Activated T-helper 2 cell treated with anti-CD3 and anti-CD28 coated beads, Interferon-gamma antibody, Interleukin-2, Interleukin-4, amounts not matched to agents 10 μg/mL and 5 μg/mL and 100 μg/mL, durations not matched to agents 14 hours and 24 hours and 36 hours (primary cell): ENCODE results near the gene TMEM161A. TPM values are rescaled to one million over a fixed set of nuclear protein-coding genes. Genes with fewer than 3 reads are reported as not detected.

Source experiments
- DNase-seq: peaks from one replicate; pipeline ENCODE4 v3.0.0; 2021; ENCODE audit warnings: low spot score
- H3K27ac Mint-ChIP-seq: one replicate; pipeline ENCODE4 v1.8.0; 2021; ENCODE audit warnings: mixed read lengths
- H3K27me3 Mint-ChIP-seq: one replicate; pipeline ENCODE4 v1.8.0; 2021; ENCODE audit warnings: low read depth, mixed read lengths
- H3K36me3 Mint-ChIP-seq: one replicate; pipeline ENCODE4 v1.8.0; 2021; ENCODE audit warnings: low read depth, mixed read lengths
- H3K4me1 Mint-ChIP-seq: one replicate; pipeline ENCODE4 v1.8.0; 2021; ENCODE audit warnings: low read depth, mixed read lengths
- H3K4me3 Mint-ChIP-seq: one replicate; pipeline ENCODE4 v1.8.0; 2021; ENCODE audit warnings: low read depth, mild to moderate bottlenecking, moderate library complexity, mixed read lengths
- H3K9me3 Mint-ChIP-seq: one replicate; pipeline ENCODE4 v1.8.0; 2021; ENCODE audit warnings: mixed read lengths
- intact Hi-C: fragments of 100-400 bp; cut with micrococcal nuclease; formaldehyde crosslinking; loops from one replicate; pipeline ENCODE4 v1.15.1; 2023
- total RNA-seq: library from RNA; stranded (reverse); gene quantifications from 2 replicates; pipeline ENCODE4 v1.2.3, GENCODE V29; 2022

TMEM161A gene
- total RNA-seq, 1 donor from 2014 or later: 41.4 TPM

- no peak for DNase-seq
- intact Hi-C loops: no loop called here
- H3K27ac Mint-ChIP-seq: no peak overlapping the region
- H3K4me3 Mint-ChIP-seq: no peak overlapping the region
- no peaks in the 10 kb centered on the region for H3K27me3 Mint-ChIP-seq
- peaks cover 48% of the 10 kb centered on the region for H3K36me3 Mint-ChIP-seq
- H3K4me1 Mint-ChIP-seq: peaks cover 2% of the 10 kb centered on the region
- peaks cover 9% of the 10 kb centered on the region for H3K9me3 Mint-ChIP-seq
These were observed 6.3 kb downstream of the TMEM161A start for GRCh38 chr19:19131989-19132388.

DNA sequence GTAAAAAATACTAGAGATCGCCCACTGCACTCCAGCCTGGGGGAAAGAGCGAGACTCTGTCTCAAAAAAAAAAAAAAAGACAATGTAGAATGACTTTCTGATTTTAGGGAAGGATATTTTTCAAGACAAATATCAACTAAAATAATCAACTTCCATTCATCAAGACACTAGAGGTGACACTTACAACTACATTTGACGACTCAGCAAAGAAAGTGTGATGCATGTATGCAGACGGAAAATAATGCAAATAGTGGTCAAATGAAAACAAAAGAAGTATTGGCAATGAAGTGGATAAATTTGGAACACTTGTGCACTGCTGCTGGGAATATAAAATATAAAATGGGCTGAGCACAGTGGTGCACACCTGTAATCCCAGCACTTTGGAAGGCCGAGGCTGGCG lies 12.2 kb downstream of the TMEM161A start:
- Mint-ChIP-seq H3K36me3 (peaks cover 50% of the 10 kb centered on the region), H3K27ac (no peak overlapping the region), H3K4me1 (no peaks in the 10 kb centered on the region), H3K4me3 (no peak overlapping the region), H3K9me3 (peaks cover 12% of the 10 kb centered on the region), H3K27me3 (no peaks in the 10 kb centered on the region)
- intact Hi-C loops: no loop called here
- DNase-seq: no peak

DNA sequence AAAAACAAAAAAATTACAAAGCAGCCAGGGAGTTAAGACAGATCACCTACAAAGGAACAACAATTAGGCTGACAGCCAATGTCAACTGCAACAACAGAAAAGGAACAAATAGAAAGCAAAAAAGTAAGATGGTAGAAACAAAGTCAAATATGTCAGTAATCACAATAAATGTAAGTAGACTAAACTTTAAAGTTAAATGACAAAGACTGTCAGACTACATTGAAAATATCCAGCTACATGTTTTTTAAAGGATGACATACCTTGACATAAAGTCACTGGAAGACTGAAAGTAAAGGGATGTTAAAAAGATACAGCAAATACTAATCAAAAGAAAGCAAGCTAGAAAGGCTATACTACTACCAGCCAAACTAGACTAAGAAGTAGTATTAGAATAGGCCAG lies 14.9 kb downstream of the TMEM161A start:
- H3K4me1 Mint-ChIP-seq: no peaks in the 10 kb centered on the region
- no peaks in the 10 kb centered on the region for H3K27me3 Mint-ChIP-seq
- H3K9me3 Mint-ChIP-seq: peaks cover 12% of the 10 kb centered on the region

GRCh38 chr19:19122902-19123301 lies 15.4 kb downstream of the TMEM161A start:
- intact Hi-C loops: no loop called here
- Mint-ChIP-seq H3K27me3 (no peaks in the 10 kb centered on the region), H3K36me3 (peaks cover 41% of the 10 kb centered on the region), H3K4me3 (no peak overlapping the region), H3K9me3 (peaks cover 12% of the 10 kb centered on the region), H3K27ac (no peak overlapping the region), H3K4me1 (no peaks in the 10 kb centered on the region)
- no peak for DNase-seq

More for the DNA sequence above, 14.9 kb downstream of the TMEM161A start:
- no peak overlapping the region for H3K27ac Mint-ChIP-seq
- DNase-seq: no peak
- H3K36me3 Mint-ChIP-seq: peaks cover 43% of the 10 kb centered on the region
- H3K4me3 Mint-ChIP-seq: no peak overlapping the region
- intact Hi-C loops: no loop called here

- Mint-ChIP-seq H3K27ac (no peak overlapping the region), H3K27me3 (no peaks in the 10 kb centered on the region), H3K36me3 (peaks cover 39% of the 10 kb centered on the region), H3K4me1 (no peaks in the 10 kb centered on the region), H3K9me3 (peaks cover 12% of the 10 kb centered on the region), H3K4me3 (no peak overlapping the region)
- intact Hi-C loops: no loop called here
- DNase-seq: no peak
These were observed 16.9 kb downstream of the TMEM161A start for GRCh38 chr19:19121371-19121770.

DNA sequence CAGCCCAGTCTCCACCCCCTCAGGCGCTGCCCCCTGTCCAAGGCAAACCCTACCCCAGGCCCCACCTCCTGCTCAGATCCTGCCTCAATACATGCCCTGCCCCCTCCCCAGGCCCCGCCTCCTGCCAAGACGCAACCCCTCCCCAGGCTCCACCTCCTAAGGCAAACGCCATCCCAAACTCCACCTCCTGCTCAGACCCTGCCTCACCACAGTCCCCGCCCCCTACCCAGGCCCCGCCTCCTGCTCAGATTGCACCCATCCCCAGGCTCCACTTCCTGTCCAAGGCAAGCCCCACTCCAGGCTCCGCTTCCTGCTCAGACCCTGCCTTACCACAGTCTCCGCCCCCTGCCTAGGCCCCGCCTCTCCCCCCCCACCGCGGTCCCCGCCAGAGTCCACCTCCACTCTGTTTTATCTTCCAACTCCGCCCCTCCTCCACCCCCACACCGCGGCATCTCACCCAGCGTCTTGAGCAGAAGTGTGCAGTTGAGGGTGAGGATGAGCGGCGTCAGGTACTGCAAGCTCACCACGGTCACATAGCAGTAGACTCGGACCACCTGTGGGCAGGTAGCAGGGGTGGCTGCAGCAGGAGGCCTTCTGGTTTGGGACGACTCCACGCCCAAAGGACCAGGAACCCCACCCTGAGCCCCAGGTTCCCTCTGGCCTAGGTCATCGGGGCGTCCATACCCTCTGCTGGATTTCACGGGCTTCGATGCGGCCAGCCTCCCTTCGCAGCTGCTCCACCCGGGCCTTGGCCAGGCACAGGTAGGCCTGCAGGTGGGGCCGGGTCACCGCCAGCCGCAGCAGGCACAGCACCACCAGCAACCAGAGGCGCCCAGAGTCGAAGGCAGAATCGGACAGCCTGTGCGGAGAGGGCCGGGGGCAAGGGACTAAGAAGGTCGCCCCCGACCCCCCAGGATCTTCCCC lies 17.7 kb downstream of the TMEM161A start:
- peak; percentile 18 for DNase-seq
- H3K9me3 Mint-ChIP-seq: peaks cover 12% of the 10 kb centered on the region
- intact Hi-C loops: no loop called here
- H3K27ac Mint-ChIP-seq: no peak overlapping the region
- H3K4me3 Mint-ChIP-seq: no peak overlapping the region
- no peaks in the 10 kb centered on the region for H3K4me1 Mint-ChIP-seq
- H3K36me3 Mint-ChIP-seq: peaks cover 39% of the 10 kb centered on the region
- H3K27me3 Mint-ChIP-seq: no peaks in the 10 kb centered on the region

DNA sequence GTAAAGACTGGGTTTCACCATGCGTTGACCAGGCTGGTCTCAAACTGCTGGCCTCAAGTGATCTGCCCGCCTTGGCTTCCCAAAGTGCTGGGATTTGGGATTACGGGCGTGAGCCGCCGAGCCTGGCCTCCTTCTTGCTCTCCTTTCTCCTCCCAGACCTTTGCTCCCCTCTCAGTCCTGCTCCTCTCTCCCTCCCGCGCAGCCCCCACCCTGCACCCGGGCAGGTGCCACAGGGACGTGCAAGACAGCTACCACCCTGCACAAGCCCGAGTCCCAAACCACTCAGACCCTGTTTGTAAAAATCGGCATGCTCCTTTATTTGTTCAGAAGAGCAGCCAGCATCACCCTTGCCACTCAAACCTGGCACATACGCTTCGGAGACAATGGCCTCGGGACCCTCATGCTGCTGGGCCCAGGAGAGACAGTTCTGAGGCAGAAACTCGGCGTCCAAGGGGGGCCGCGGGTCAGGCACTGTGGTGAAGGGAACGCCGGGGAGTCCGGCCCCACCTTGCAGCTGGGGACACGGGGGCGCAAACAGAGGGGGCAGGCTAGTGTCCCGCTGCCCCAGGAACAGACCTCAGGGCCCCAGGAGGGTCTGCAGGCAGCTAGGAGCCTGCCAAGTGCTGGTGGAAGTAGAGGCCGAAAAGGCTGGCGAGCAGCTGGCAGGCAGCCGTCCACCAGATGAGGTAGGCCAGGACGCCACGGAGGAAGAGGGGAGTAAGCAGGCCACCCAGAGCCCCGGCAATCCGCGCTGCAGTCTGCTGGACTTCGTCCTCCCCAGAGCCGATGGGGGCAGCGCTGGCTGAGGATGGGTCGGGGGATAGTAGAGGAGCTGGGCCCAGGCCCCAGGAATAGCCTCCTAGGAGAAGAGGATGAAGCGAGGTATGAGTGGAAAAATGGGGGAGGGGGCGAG lies 18.7 kb downstream of the TMEM161A start:
- DNase-seq: no peak
- Mint-ChIP-seq H3K9me3 (peaks cover 12% of the 10 kb centered on the region), H3K4me3 (no peak overlapping the region), H3K4me1 (no peaks in the 10 kb centered on the region), H3K27ac (no peak overlapping the region), H3K27me3 (no peaks in the 10 kb centered on the region), H3K36me3 (peaks cover 37% of the 10 kb centered on the region)
- intact Hi-C loops: no loop called here

GRCh38 chr19:19115954-19116353 lies 22.3 kb downstream of the TMEM161A start:
- no peaks in the 10 kb centered on the region for H3K27me3 Mint-ChIP-seq
- H3K4me3 Mint-ChIP-seq: no peak overlapping the region
- intact Hi-C loops: no loop called here
- H3K4me1 Mint-ChIP-seq: peaks cover 5% of the 10 kb centered on the region
- peaks cover 12% of the 10 kb centered on the region for H3K36me3 Mint-ChIP-seq
- no peaks in the 10 kb centered on the region for H3K9me3 Mint-ChIP-seq
- no peak overlapping the region for H3K27ac Mint-ChIP-seq
- DNase-seq: peak; percentile 27

DNA sequence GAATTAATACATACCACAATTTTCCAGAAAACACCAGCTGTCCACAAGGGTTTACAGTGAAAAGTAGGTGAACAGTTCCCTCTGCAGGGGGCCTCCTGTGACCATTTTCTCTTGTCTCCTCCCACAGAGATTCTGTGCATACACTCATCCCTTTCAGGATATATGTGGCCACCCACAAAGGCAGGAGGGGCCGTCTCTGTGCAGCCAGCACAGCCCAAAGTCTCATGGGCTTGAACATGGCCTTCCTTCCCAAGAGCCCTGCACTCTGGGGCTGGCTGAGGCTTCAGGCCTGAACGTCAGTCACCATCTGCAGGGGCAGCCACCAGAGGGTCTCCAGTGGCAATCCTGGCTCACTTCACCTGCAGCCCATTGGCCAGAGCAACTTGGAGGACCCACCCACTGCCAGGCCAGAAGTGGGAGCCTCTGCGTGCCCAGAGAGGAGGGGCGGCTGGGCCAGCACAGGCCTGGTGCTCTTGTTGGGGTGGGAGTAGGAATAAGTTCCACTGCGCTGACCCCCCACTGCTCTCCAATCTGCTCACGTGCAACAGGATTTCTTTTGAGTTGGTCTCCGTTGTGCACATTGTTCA lies 25.1 kb downstream of the TMEM161A start:
- Mint-ChIP-seq H3K4me1 (peaks cover 5% of the 10 kb centered on the region), H3K4me3 (no peak overlapping the region), H3K27me3 (no peaks in the 10 kb centered on the region), H3K9me3 (no peaks in the 10 kb centered on the region), H3K27ac (no peak overlapping the region), H3K36me3 (no peaks in the 10 kb centered on the region)
- intact Hi-C loops: no loop called here
- DNase-seq: no peak

GRCh38 chr19:19111967-19112580 lies 26.2 kb downstream of the TMEM161A start:
- intact Hi-C loops: no loop called here
- no peak overlapping the region for H3K4me3 Mint-ChIP-seq
- peaks cover 5% of the 10 kb centered on the region for H3K4me1 Mint-ChIP-seq
- H3K9me3 Mint-ChIP-seq: no peaks in the 10 kb centered on the region
- no peaks in the 10 kb centered on the region for H3K27me3 Mint-ChIP-seq
- no peaks in the 10 kb centered on the region for H3K36me3 Mint-ChIP-seq
- no peak for DNase-seq
- H3K27ac Mint-ChIP-seq: no peak overlapping the region

- Mint-ChIP-seq H3K4me3 (no peak overlapping the region), H3K27me3 (no peaks in the 10 kb centered on the region), H3K9me3 (no peaks in the 10 kb centered on the region), H3K36me3 (no peaks in the 10 kb centered on the region), H3K27ac (no peak overlapping the region), H3K4me1 (peaks cover 5% of the 10 kb centered on the region)
- no peak for DNase-seq
- intact Hi-C loops: no loop called here
These were observed 27.0 kb downstream of the TMEM161A start for GRCh38 chr19:19111136-19111835.
